GM19452 (cell line): ENCODE results near the gene CGNL1.

ENCODE experiments used
- ATAC-seq: cut with Tn5 transposase; IDR thresholded peaks from one replicate; pipeline ENCODE4 v1.9.1; 2021; ENCODE audit not compliant: unreplicated experiment

The CGNL1 gene

DNA sequence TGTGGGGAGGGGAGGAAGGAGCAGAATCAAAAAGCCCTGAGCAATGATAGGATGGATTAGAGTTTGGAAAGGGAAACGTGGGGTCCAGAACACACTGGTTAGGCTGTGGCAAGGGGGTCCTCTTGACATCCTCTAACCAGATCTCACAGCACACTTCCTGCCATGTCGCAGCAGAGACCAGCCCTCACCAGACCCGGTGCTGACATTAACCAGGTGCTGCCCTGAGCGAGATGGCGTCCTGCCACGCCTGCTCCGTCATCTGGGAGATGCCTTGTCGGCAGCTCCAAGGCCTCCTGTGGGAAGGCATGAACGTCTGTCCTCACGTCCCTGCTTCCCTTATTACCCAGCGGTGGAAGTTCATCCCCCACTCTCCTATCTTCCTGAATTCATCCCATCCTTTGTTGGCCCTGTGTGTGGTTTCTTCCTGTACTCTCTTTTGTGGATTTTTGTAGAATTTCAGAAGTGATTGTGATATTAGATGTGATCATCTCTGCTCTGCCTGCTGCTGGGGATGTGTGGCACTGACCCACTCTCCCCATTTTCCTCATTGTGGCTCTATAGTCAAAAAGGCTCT is 186.0 kb downstream of the CGNL1 start:
- no peak for ATAC-seq

DNA sequence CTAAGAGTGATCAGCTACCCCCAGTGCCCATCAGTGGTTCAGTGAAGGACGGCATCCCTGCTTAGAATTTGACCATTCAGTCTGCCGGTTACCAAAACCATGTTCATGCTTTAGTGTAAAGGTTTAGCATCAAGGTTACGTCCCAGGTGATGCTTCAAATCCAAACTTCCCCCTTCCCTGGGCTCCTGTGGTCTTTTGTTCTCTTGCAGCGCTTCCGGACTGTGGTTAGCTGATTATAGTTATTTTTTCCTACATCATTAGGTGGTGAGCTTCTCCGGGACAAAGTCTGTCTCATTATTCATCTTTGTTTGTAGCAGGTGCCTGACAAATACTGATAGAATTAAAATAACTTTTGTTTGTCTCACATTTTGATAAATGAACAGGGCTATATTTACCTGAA is 187.1 kb downstream of the CGNL1 start:
- no peak for ATAC-seq

DNA sequence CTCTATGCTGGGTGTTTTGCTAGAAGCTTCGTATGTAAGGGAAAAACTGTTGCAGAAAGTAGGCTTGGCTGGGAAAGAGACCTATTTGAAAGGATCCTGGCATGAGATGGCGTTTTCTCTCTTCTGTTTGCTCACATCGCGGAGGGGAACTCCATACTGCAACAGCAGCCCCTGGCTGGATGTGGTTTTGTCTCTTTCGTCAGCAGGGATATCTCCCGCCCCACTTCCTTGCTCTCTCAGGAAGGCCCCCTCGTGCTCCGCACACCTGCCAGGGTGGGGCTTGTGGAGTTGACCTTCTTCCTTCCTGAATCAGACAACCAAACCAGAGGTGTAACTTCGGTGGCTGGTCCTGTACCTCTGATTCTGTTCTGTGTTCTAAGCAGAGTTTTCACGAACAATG is 189.0 kb downstream of the CGNL1 start:
- ATAC-seq: no peak

DNA sequence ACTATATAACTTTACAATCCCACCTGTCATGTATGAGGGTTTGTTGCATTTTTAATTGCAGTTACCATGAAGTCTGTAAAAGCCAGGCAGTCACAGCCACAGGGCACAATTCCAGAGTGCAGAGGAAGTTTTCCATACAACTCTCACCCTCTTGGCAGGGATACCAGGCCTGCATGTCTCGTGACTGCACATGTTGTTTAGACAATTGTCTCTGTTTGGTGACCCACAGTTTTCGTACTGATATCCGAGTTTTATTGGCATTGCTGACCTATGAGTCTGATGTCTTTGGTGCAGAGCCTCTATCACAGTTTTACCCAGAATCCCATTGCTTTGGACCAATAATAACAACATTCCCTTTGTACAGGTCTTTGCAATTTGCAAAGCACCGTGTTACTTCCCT is 190.5 kb downstream of the CGNL1 start:
- no peak for ATAC-seq

DNA sequence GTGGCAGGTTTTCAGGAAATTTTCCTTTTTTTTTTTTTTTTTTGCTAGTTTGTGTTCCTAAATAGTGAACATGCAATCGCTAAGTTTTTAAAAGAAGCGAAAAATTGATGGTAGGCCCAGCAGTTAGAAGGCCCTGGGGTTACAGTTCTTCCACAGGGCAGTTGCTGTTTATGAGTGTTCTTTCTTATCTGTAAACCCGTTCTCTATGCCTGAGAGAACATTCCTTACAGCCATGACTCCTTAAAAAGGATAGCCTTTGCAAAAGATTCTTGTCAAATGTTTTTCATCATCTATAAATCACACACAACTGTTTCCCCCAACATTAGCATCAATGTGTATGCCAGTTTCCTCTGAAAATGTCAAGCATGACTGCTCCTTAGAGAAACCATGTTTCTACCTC is 191.6 kb downstream of the CGNL1 start:
- ATAC-seq: no peak

DNA sequence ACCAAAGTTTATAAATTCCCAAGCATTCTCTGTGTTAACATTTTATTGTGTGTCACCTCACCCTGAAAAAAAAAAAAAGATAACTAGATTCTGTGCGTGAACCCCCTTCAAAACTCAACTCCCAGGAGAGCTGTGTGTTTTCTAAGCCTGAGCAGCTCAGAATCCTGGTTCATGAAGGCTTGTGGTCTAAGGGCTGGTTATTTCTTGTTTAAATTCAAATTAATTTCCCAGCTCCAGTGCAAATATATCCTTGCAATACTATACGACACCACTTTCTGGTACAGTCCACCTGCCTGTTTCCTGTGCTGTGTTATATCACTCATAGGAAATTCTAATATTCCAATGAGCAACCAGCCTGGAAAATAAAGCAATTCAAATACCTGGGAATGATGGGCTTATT is 192.0 kb downstream of the CGNL1 start:
- ATAC-seq: no peak

DNA sequence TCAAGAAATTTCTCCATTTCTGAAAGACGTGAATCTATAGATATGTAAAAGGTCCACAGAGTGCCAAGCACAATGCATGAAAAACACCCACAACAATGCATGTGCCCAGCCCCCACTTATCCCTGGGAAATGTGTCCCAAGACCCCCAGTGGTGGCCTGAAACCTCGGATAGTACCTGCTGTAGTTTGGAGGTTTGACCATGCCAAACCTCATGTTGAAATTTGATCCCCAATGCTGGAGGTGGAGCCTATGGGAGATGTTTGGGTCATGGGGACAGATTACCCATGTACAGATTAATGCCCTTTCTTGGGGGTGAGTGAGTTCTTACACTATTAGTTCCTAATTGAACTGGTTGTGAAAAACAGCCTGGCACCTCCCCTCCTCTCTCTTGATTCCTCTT is 194.0 kb downstream of the CGNL1 start:
- no peak for ATAC-seq

DNA sequence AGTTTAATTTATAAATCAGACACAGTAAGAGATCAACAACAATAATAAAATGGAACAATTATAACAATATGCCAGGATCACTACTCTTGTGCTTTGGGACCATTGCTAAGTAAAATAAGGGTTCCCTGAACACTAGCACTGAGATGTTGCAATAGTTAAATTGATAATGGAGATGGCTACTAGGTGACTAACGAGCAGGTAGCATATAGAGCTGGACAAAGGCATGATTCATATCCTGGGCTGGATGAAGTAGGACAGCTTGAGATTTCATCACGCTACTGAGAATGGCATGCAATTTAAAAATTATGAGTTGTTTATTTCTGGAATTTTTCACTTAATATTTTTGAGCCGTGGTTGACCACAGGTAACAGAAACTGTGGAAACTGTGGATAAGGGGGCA is 194.7 kb downstream of the CGNL1 start:
- ATAC-seq: no peak

DNA sequence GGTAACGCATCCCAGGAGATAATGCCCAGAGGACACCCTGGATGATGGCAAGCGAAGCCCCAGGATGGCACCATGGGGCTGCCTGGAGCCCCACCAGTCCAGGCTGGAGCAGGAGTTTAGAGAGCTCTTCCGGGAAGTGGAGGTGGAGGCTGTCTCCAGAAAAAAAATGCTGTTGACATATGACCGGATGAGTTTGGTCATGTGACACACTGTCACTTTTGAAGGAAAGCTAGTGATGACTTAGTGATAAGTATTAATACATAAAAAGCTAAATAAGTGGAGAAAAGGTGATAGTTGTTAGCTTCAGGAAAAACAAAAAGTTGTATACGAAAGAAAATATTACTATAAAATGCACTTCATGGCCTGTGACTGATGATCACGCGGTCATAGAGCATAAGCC is 195.4 kb downstream of the CGNL1 start:
- no peak for ATAC-seq

DNA sequence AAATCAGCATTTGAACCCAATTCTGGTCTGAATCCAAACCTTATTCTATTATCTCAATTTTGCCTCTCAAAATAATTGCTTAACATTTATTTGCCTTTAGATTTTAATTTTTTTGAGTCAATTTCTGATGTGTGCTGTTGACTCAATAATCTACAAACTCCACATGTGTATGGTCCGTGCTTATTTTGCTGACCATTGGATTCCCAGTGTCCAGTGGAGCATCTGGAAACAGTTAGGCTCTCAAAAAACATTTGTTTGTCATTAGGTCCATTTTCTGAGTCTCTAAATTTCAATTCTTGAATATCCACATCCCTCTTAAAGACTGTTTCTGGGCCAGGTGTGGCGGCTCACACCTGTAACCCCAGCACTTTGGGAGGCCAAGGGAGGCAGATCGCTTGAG is 196.2 kb downstream of the CGNL1 start:
- no peak for ATAC-seq

DNA sequence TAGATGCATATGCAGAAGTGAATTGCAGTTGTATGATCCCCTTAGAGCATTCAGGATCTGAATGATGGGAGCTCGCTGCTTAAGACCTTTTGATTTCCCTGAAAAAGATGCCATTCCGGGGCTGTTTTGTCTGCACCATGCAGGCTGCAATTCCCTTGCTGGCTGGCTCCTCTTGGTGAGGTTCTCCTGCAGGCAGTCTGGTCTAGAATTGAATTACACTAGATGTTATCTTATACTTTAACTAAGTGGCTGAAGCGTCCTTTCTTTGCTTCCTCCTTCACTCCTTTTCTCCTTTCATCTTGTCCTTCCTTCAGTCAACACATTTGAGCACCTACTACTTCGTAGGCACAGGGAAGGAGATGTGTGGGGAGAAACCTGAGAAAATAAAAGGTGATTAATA is 196.8 kb downstream of the CGNL1 start:
- no peak for ATAC-seq

DNA sequence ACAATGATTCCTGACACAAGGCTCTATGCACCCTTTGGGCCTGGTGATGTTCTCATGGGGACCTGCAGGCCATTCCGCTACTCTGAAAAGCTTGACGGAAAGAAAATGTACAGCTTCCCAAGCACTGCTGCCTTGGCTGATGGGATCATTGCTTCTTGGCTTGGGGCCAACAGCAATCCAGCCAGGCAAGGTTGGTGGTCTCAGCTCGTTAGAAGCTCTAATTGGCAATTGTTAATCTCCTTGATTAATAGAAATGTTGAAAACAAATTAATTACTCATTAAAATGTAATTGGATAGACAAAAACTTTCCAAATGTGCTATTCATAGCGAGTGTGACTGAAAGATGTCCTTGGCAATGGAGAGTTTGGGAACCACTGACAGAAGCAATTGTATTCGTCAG is 199.1 kb downstream of the CGNL1 start:
- no peak for ATAC-seq

DNA sequence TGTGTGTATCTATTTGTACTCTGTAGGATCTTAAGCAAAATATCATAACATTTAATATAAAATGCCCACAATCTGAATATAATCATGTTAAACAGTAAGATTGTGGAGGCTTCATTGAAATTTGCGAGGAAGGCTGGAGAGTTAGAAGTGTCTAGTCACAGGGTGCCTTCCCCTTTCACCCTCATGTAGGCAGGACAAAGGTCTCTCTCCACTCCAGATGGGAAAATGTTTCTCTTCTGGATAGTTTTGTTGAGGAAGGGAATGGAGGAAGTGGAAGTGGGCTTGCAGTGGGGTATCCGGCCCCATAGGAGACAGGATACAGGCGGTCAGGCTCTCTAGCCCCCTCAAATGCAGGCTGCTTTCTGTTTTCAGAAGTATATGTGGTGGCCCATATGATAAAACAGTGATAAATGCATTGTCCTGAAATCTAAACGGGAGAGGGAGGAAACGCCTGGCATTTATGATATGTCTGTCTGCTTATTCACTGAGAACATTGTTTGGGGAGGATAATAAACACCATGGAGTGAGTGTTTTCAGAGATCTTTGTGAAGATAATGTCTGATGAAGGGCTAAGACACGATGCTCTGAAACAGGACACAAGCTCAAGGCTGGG is 202.1 kb downstream of the CGNL1 start:
- ATAC-seq: no peak

DNA sequence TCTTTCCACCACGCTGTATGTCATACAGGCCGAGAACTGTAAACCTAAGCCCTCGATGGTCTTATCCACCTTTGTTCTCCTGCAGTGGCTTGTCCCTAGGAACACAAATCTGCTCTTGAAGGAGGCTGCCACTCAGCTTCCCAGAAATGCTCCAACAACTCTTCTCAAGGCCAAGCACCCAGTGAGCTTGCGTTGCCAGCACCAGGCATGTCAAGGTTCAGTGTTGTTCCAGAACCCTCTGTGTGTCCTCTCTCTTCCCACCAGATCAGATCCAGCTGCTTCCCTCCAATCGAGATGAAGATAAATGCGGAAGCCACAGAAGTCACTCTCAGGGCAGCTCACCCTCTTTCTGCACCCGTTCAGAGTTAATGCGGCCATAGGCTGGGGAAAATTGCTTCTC is 204.1 kb downstream of the CGNL1 start:
- no peak for ATAC-seq

DNA sequence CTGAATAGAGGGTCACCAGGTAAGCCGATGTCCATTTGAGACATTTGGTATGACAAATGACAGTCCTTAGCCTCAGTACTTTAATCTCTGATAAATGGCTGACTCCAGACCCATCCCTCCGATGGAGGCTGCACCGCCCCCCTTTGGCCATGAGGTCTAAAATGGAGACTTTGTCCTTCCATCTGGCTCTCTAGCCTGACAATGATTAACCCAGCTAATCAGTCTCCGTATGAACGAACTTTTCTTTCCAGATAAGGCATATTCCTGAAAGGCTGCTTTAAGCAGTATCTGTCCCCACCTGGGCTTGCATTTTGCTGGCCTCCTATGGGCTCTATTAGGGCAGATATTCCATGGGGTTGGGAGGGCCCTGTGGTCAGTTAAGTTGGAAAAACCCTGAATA is 204.6 kb downstream of the CGNL1 start:
- no peak for ATAC-seq

DNA sequence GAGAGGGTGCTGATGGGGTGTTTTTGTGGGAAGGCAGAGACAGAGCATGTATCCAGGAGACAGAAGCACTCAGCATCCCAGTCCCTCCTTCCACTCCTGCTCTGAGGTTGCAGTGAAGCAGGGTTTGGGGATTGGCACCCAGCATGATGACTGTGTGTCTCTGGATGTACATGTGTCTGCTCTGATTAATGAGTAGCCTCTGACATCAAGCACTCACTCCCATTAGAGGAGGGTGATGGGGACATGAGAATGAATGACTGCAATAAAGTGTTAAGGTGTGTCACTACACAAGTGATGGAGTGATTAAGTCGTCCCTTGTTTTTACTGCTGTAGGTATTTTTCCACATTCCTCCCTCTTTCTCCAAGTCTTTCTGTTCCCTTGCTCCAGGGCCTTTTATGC is 205.8 kb downstream of the CGNL1 start:
- ATAC-seq: no peak

DNA sequence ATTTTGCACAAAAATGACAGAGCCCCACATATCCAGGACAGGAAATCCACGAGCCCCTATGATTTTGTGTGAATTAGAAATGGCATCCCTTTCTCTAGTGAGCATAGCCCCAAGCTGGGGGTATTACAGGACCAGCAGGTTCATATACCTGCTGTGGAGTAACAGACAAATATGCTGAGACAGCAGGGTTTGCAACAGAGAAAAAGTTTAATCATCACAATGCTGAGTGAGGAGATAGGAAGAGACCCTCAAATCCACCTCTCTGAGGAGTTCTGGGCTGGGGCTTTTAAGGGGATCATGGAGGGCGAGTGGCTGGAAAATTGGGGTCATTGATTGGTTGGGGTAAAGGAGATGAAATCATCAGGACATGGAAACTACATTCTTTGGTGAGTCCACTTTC is 207.0 kb downstream of the CGNL1 start:
- ATAC-seq: no peak

DNA sequence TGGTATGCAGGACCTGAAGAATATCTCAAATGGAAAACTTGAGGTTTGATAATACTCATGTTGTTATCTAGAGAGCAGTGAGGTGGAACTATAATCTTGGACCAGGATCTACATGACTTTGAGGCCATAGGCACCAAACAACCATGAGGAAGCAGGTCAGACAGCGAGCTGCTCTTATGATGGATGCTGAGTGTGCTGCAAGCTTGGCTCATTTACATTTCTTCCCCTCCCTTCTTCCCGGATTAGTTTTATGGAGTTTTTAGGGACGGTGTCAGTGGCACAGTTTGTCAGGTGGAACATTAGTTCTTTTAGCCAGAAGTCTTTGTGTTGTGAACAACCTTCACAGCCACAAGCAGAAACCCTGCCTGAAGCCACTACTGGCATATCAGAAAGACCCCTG is 207.4 kb downstream of the CGNL1 start:
- ATAC-seq: no peak

DNA sequence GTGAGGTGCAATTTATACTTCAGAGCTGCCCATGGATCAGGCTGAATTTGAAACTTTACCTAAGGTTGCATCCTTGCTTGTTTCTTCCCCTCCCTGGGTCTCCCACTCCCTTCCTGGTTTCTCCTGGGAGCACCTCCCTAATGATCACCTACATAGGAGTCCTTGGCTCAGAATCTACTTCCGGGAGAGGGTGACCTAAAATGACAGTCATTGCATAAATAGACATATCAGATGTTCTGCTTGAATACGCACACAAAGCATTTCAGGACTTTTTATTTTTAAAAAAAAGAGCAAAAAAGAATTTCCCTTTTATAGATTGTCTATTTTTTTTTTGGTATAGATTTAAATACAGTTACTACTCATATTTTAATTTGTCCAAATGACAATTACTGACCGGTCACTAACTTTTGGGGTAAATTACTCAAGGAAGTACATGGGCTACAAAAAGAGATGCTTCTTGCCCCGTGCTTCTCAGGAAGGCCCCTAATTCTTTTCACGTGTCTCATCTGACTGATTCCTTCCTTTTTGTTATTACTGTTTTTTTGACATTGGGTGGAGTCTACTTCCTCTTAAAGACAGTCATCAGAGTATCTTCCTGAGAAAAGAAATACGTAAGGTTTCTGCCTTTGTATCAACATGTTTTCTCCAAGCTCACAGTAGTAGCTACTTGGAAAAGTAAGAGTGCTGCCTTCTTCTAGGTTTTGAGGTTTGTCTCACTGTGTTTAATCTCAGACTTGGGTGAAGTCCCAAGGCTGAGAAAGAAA is 210.5 kb downstream of the CGNL1 start:
- ATAC-seq: no peak

DNA sequence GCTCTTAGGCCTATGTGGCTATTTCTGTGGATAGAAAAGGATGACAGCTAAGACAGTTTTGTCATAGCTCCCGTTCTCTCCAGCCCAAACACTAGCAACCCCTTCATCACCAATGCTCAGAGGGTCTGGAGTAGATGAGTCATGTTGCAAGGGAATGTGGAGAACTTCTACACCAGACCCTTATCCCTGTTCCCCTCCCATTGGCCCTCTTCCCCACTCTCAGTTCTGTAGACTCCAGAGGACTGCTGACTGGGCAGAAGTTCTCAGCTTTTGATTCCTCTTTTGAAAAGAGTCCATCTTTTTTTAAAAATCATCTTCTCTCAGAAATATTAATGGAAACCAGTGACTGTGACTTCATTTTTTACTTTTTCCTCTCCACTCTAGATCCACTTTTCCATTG is 213.0 kb downstream of the CGNL1 start:
- no peak for ATAC-seq

DNA sequence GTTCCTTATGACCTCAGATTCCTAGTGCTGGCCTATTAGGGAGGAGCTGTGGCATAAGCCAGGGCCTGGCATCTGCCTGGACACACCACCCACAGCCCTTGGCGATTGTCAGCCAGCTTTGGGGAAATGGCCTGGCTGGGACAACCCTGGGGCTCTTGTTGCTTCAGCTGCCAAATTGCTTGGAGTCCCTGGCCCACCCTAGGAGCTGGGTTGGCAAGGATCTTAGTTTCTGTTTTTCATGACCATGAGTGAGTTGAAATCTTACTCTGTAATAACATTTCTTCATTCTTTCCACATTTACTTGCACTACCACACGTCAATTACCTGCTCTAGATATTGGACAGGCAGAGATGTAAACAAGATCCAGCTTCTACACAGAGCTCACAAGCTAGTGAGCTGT is 213.4 kb downstream of the CGNL1 start:
- no peak for ATAC-seq

DNA sequence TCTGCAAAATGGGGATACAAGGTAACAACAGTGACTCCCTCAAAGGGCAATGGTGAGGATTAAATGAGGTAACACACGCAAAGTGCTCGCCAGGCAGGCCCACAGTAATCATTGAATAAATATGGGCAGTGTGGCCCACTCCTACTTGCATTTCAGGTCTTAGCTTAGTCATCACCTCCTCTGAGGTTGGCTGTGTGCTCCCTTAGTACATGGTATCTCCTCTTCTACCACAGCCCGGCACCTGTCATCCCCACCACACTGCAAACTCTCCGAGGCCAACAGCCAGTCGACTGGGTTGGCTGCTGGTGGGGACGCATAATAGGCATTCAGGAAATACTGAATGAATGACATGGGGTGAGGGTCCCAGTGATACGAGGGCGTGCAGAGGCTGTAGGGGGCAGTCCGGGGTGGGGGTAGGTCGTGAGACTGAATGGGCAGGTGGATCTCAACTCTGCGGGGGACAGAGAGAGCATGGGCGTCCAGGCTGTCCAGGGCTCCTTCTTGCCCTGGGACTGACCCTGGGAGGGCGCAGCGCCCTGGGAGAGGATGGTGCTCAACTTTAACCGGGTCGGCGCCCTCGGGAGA is 215.0 kb downstream of the CGNL1 start:
- no peak for ATAC-seq
